ENCODE measurements around the gene PKLR.

The PKLR gene

DNA sequence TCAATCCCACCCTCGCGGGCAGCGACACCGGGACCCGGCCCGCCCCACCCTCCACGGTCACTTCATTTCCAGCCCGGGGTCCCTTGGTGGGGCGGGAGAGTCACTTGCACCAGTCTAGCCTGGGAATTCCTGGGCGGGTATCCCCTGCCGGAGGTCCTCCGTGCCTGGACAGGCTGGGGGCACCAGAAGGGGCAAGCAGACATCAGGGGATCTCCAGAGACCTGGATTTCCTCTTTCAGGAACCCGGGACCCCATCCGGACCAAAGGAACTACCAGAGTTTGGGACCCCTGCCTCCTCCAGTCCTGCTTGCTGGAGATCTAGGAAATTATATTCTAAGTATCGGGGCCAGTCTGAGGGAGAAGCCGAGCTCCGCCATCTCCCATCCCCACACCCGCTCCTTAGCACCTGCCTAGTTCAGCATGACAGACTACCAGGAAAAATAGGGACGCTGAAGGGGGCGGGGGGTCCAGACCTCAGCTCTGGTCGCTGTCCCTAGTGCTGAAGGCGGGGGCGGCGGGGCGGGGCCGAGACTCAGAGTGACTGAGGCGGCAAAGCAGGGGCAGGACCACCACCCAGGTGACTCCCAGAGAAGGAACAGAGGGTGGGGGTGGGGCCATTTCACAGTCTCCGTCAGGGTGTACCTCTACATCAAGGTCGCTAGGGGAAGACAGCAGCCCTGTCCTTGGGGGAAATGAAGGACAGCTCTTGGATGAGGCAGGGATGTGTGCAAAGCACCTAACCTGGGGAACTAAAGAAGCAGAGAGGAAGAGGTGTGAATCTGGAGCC is 23.1 kb downstream of the PKLR start:
- peak; percentile 12 for DNase-seq (ENCODE audit: low read depth)
- TF ChIP-seq, protein P1, sequence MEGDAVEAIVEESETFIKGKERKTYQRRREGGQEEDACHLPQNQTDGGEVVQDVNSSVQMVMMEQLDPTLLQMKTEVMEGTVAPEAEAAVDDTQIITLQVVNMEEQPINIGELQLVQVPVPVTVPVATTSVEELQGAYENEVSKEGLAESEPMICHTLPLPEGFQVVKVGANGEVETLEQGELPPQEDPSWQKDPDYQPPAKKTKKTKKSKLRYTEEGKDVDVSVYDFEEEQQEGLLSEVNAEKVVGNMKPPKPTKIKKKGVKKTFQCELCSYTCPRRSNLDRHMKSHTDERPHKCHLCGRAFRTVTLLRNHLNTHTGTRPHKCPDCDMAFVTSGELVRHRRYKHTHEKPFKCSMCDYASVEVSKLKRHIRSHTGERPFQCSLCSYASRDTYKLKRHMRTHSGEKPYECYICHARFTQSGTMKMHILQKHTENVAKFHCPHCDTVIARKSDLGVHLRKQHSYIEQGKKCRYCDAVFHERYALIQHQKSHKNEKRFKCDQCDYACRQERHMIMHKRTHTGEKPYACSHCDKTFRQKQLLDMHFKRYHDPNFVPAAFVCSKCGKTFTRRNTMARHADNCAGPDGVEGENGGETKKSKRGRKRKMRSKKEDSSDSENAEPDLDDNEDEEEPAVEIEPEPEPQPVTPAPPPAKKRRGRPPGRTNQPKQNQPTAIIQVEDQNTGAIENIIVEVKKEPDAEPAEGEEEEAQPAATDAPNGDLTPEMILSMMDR (conservative IDR thresholded peaks at IDR 0.05; ENCODE audit: control insufficient read depth, insufficient read depth, low read depth, low read length): no peak
- H3K4me3 ChIP-seq (ENCODE audit: control insufficient read depth, low read depth, low read length): peak overlapping the region; percentile 58

DNA sequence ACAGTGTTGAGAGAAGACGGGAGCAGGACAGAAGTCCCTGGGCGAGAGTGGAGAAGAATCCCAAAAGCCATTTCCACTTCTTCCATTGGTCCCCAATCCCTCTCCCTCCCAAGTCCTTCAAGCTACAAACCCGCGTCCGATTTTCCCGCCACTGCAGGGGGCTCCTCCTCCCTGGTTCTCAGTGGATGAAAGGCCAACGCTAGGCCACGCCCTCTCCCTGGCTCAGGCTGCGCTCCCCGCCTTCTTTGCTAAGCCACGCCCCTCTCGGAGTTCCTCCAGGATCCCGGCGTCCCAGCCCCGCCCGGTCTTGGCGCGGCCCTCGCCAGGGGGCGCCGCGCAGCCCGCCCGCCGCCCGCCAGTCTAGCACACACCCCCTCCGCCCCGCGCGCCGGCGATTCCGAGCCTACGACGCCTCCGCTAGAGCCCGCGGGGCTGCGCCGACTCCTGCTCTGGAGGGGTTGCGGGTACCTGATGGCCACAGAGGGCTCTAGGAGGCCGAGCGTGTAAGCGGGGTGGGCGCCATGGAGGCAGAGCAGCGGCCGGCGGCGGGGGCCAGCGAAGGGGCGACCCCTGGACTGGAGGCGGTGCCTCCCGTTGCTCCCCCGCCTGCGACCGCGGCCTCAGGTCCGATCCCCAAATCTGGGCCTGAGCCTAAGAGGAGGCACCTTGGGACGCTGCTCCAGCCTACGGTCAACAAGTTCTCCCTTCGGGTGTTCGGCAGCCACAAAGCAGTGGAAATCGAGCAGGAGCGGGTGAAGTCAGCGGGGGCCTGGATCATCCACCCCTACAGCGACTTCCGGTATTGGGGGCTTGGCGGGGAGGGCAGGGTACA is 24.0 kb downstream of the PKLR start, which contains the start of gene HCN3:
HCN3 (plus strand) TSS at position 394 of the 832 bp plus-strand sequence; CDS start at position 522, 128 bp downstream.
- H3K4me3 ChIP-seq (ENCODE audit: control insufficient read depth, low read depth, low read length): peak within 1 kb of the TSS; percentile 58
- TF ChIP-seq, protein P1 (conservative IDR thresholded peaks at IDR 0.05; ENCODE audit: control insufficient read depth, insufficient read depth, low read depth, low read length): peak; percentile 12
- DNase-seq (ENCODE audit: low read depth): peak; percentile 94

DNA sequence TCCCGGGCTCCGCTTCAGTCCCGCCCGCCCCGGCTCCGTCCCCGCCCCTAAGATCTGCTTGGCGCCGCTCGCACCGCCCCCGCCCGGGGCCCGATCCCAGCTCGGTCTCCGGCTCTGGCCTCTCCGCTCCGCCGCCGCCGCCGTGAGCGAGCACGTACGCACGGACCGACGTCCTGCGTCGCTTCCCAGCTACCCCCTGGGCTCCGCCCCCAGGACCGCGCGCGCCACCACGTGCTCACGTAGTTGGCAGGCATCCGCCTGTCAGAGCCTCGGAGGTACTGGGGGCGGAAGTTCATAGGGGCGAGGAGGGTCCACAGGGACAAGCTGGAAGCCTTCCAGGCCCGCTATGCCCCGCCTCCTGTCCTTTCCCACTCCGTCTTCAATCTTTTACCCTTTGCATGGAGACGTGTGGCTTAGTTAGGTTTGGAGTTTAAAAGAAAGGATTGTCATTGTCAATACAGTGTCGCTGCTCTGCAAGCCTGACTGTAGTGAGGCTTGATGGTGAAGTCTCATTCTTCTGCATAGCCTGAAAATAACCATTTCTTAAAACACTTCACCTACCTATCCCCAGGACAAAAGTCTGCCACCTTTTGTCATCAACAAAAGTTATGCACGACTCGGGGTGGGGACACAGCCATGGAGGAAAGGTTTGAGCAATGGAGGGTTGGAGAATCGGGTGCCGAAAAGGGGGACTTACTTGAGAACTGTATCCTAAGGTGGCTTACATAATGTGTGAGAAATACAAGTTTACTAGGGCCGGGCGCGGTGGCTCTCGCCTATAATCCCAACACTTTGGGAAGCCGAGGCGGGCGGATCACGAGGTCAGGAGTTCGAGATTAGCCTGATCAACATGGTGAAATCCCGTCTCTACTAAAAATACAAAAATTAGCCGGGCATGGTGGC is 27.6 kb downstream of the PKLR start, which contains the start of gene CLK2:
CLK2 (minus strand) TSS at position 162 of the 903 bp plus-strand sequence. CDS start 2,527 bp downstream, outside the sequence.
- peak within 1 kb of the TSS; percentile 92 for H3K4me3 ChIP-seq (ENCODE audit: control insufficient read depth, low read depth, low read length)
- TF ChIP-seq, protein P1 (conservative IDR thresholded peaks at IDR 0.05; ENCODE audit: control insufficient read depth, insufficient read depth, low read depth, low read length): no peak
- peak; percentile 91 for DNase-seq (ENCODE audit: low read depth)

DNA sequence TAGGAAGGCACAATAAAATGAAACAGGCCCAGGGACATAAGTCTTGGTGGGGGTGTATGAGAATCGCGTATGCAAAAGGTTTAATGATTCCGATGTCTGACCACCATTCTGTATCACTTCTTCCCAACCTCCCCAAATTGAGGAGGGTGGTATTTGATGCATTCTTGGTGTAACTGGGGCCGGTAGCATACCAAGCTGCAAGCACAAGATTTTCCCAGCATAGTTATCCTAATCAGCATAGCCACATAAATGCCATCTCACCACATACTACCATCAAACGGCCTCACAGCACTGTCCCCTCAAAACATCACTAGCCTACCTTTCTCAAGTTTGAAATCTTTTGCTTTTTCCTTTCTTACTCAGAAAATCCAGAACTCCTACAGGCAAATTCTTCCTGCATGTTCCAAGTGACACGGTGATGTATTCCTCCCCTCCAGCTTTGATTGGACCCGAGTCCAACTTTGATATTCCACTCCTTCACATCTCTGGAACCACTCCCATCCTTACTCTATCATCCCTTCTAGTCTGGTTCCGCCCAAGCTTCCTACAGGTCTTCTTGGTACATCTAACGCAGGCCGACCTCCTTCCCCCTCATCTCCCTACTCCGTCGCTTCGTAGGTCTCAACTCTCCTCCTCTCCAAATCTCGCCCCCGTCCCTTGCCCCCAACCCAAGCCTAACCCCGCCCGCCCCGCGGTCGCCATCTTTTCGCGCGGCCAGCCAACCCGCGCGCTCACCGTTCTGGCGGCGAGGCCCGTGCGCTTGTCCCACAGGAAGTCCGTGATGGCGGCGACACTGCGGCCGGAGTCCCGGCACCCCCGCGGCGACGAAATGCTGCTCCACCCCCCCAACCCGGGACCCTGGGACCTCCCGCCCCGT is 28.5 kb downstream of the PKLR start:
- TF ChIP-seq, protein P1 (conservative IDR thresholded peaks at IDR 0.05; ENCODE audit: control insufficient read depth, insufficient read depth, low read depth, low read length): no peak
- H3K4me3 ChIP-seq (ENCODE audit: control insufficient read depth, low read depth, low read length): peak overlapping the region; percentile 92
- DNase-seq (ENCODE audit: low read depth): peak; percentile 76

DNA sequence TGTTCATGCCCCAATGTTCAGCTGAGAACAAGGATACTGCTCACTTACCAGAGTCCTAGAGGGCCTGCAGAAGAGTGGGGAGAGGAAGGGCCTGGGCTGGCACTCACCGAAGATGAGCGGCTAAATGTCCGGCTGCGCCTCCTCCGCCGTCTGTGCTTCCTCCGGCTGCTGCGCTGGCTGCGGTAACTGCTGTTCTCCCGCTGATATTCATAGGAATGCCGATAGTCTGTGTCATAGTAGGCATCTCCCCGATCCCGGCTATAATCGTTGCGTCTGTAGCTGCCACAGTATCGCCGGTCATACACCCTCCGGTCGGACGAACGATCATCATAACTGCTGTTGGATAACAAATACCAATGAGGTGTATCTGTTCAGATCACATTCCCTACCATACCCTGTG is 31.9 kb downstream of the PKLR start:
- no peak for DNase-seq (ENCODE audit: low read depth)
- H3K4me3 ChIP-seq (ENCODE audit: control insufficient read depth, low read depth, low read length): no peak overlapping the region
- TF ChIP-seq, protein P1 (conservative IDR thresholded peaks at IDR 0.05; ENCODE audit: control insufficient read depth, insufficient read depth, low read depth, low read length): no peak
